Stimulated activated CD8-positive, alpha-beta memory T cell treated with anti-CD3 and anti-CD28 coated beads, Interleukin-12 subunit alpha, Interleukin-12 subunit beta, amount 100 ng/mL, for 24 hours (primary cell): ENCODE measurements around the gene DDX23.

Experiments used
- DNase-seq: peaks from one replicate; pipeline ENCODE4 v3.0.0-alpha.2; 2020; ENCODE audit errors: extremely low read depth

The DDX23 gene

GRCh38 chr12:48823281-48823680 lies 28.7 kb downstream of the DDX23 start:
- DNase-seq, result no peak

GRCh38 chr12:48822711-48823110 lies 29.3 kb downstream of the DDX23 start:
- DNase-seq, result no peak

GRCh38 chr12:48822139-48822538 lies 29.8 kb downstream of the DDX23 start:
- no peak for DNase-seq

DNA sequence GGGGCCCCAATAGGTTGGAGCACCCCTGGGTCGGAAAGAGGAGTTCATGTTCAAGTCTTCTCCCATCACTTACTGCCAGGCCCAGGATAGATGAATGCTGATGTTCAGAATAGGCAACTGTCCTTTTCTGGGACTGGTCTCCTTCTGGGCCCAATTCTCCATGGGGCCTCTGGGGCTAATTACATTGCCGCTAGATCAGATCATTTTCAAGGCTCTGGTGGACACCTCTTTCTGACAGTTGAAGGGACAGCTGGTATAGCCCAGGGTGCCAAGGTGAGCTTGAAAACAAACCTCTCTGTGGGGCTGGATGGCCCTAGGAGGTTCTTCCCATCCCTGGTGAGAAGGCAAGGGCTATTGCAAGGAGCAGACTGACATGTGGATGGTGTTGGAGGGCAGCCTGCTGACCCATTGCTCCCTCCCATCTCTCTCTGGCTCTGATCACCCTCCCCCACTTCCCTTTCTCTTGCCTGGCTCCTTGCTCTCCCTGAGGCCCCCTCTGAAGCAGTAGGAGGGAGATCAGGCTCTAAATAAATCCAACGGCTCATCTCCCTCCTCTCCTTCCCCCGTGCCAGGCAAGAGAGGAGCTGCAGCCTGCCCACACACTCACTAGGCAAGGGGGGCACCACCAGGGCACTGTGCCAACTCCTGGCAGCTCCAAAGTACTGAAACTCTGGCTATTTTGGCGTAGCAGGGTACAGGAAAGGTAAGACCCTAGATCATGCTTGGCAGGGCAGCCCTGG lies 31.8 kb downstream of the DDX23 start:
- DNase-seq, result no peak

- DNase-seq, result no peak
Observed at GRCh38 chr12:48818831-48819590, 33.0 kb downstream of the DDX23 start.

GRCh38 chr12:48817873-48818830 lies 33.8 kb downstream of the DDX23 start, which contains the start of gene CACNB3:
Gene CACNB3, plus strand, starts transcription at chr12:48818496. Its CDS starts 434 bp downstream, at chr12:48818930.
- peak; percentile 41 for DNase-seq

GRCh38 chr12:48816143-48816854 lies 35.7 kb downstream of the DDX23 start:
- no peak for DNase-seq

DNA sequence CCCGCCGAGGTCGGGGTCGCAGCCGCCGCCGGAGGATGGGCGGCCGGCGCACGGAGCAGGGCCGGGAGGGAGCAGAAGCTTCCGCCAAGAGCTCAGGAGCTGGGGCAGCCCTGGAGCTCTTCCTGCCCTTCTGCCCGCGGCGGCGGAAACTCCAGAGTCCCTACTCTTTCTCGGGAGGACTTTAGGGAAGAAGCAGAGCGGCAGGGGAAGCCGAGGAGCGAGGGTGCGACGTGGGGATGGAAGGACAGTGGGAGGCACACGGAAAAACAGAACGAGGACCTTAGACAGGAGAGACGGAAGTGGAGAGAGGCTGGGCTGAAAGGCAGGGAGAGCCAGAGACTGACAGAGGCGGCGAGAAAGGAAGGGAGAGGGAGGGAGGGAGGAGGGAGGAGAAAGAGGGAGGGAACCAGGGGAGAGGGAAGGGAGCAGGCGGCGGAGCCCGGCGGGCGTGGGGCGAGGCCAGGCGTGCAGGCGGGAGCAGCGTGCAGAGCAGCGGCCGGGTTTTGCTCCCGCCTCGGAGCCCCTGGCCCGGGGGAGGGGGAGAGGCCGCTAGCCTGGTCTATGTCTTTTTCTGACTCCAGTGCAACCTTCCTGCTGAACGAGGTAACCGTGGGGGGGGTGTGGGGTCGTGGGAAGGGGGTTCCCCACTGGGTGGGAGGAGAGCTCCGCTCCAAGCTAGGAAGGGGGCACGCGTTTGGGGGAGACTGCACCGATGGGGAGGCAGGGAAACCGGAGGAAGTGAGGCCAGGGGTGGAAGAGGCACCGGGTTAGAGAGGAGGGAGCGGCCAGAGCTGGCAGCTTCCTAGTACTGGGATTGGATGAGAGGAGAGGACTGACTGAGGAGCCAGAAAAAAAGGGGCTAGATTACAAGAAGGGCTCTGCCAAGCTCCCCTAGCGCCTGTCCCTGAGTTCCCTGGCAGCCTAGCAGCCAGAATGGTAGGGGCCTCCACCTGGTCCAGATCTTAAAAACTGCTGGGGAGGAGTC lies 36.5 kb downstream of the DDX23 start:
- no peak for DNase-seq

GRCh38 chr12:48814262-48815125 lies 37.5 kb downstream of the DDX23 start:
- peak; percentile 40 for DNase-seq

DNA sequence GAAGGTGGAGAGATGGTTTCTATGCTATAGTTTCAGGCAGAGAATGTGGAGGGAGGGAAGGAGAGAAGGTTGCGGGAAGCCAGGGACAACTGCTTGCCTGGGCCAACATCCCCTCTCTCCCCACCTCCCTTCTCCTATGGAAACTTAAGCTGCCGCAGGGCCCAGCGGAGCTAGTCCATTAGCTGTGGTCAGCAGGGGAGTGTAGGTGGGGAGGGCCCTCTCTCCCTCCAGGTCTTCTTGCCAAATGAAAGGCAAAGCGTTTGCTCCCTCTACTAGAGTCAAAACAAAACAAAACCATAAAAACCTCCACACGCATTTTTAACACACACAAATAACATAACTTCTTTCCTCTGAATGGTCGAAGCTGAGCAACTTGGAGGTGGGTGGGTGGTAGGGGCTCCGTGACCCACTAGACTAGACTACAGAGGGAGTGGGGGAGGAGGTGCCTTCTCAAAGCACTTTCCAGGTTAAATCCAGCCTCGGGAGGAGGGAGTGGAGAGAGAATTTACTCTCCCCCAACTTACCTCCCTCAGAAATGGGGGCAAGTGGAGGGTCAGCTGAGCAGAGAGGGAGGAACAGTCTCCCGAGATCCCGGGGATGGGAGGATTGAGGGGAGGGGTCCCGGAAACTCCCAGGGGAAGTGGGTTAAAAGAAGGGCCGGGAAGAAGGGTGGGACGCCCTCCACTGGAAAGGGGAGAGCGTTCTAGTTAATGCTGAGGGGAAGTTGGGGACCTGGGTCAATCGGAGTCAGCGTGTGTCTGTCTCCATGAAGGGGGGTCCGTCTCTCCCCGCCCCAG lies 38.3 kb downstream of the DDX23 start:
- DNase-seq, result no peak

- no peak for DNase-seq
Observed at GRCh38 chr12:48812389-48812788, 39.6 kb downstream of the DDX23 start.

DNA sequence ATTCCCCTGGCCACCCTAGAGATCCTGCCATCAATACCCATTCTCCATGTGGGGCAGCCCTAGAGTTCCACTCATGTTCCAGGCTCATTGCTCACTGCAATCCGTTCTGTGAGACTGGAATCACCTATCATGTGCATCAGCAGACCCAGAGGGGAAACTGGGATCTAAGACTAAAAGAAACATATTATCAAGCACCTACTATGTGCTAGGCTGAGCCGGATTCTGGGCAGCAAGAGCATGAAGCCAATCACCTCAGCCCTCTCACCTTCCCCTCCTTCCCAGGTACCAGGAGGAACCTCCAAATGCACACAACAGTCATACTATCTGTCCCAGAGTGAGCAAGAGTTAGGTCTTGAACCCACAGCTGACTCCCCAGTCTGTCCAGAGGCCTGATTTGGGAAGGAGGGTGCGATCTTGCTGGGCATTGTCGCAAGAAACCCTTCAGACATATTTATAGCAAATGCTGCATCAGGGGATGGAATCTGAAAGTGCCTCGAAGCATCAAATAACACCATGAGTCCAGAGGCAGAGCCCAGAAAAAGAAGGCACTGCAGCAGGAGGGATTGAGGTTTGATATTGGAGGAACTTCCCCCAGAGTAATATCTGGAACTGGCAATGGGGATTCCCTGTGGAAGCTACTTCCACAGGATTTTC lies 40.4 kb downstream of the DDX23 start:
- no peak for DNase-seq

DNA sequence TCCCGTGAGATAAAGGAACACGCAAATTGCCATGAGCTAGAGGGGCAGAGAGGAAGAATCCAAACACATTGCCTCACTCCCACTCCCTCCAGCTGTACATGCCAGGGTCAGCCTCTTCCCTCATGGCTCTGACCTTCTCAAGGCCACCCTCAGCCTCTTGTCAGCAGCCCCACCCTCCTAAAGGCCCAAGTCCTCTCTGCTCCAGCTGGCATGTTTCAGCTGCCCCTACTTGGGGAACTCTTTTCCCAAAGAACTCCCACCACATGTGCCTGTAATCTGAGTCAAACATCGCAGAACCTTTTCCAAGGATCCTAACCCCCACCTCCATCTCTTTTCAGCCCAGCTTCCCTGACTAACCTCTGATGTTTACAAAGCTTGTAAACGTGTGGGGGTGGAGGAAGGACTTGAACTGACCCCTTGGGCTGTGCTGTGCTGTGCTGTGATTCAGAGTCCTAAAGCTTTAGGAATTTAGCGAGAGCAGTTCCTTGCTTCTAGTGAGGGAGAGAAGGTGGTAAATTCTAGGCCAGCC lies 41.0 kb downstream of the DDX23 start:
- DNase-seq, result no peak

DNA sequence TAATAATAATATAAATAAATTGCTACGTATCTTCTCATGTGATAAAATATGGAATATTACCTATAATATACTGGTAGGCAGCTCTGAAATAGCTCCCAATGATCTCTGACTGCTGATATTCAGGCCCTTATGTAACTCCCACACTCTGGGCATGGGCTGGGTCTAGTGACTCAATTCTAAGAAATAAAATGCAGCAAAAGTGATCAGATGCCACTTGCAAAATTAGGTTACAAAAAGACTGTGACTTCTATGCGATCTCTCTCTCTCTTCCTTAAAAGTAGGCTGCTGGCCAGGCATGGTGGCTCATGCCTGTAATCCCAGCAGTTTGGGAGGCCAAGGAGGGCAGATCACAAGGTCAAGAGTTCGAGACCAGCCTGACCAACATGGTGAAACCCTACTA lies 44.0 kb downstream of the DDX23 start:
- no peak for DNase-seq

- no peak for DNase-seq
Observed at GRCh38 chr12:48803675-48804074, 48.3 kb downstream of the DDX23 start.

GRCh38 chr12:48800971-48801370 lies 51.0 kb downstream of the DDX23 start:
- no peak for DNase-seq

DNA sequence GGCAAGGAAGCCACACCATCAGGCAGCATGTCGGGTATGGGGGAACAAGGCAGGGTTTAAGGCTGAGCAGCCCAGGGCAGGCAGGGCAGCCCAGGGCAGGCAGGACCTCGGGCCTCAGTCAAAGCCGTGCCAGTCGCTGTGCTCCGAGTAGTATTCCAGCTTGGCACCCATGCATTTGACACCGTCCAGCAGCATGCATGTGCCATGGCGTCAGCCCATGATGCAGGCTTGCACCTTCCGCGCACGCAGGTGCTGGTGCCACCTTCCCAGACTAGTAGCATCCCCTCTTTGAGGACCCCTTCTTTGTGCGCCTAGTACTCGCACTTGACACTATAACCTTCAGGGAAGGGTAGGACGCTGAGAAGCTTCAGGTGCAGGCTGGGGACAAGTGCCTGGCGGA lies 51.5 kb downstream of the DDX23 start:
- no peak for DNase-seq

- no peak for DNase-seq
Observed at GRCh38 chr12:48796976-48797375, 55.0 kb downstream of the DDX23 start.
